Amniotic epithelial cell (primary cell): ENCODE measurements around the gene KRT3.
"Not testable (repeated sequence)": the region's sequence is repeated elsewhere in the genome, so short reads cannot be mapped to it uniquely, and the experiment has no call there.

Source experiments
- DNase-seq: peaks from one replicate; pipeline ENCODE4 v3.0.0-alpha.2; 2010; ENCODE audit warnings: low read depth

The KRT3 gene

DNA sequence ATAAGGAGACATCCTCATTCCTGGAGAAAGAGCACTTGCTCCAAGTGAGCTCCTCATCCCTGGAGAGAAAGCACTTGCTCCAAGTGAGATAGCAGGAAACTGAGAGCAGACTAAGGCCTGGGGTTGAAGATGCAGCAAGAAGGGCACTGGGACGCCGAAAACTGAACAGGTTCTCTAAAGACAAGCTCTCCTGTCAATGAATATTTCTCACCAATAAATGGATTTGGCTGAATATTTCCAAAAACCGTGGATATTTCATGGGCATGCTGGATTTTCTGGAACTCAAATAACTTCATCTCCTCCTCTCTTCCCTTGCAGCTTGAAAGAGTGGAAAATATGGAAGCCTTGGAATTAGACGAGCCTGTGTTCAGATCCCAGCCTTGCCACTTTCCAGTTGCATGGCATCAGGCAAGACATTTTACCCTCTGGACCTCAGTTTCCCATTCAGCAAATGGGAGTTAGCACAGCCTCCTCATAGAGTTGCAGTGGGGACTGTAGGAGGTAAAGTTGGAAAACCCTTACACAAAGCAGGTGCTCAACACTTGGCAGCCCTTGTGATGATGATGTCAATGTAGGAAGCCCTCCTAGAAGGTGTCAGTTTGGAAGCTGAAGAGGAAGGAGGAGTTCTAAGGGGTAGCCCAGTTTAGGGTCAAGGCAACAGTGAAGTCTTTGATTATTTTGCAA is 14.4 kb downstream of the KRT3 start:
- DNase-seq = no peak

DNA sequence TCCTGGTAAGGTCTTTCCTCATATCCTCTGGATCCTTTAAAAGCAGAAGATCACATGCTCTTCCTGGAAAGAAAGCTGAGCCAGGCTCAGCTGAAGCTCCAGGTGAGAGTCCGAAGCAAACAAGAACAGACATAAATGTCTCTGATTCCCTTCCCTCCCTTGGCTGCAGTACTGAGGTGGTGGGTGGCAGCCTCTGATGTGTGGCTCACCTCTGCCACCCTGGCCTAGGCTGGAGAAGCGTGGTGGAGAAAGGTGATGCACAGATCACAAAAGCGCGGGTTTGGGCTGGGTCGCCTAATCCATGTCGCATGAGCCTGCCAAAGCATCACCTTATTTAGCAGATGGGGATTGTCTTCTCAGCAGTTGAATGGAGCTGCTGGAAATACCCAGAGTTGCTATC is 16.0 kb downstream of the KRT3 start:
- no peak for DNase-seq

DNA sequence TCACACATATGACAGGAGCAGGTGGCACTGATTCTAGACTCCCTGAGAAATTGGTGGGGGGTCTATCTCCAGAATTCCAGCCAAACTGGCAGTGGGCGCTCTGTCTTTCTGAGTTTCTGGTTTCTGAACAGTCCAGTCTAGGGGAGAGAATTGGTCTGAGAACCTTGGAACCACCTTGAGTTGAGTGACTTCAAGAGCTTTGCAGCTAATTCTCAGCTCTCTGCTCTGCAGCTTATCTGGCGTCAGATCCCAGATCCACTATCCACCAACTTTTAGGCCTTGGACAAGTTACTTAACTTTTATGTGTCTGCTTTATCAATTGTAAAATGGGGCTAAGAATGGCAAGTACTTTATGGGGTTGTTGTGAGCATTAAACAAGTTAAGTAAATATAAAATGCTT is 17.1 kb downstream of the KRT3 start:
- DNase-seq = no peak

DNA sequence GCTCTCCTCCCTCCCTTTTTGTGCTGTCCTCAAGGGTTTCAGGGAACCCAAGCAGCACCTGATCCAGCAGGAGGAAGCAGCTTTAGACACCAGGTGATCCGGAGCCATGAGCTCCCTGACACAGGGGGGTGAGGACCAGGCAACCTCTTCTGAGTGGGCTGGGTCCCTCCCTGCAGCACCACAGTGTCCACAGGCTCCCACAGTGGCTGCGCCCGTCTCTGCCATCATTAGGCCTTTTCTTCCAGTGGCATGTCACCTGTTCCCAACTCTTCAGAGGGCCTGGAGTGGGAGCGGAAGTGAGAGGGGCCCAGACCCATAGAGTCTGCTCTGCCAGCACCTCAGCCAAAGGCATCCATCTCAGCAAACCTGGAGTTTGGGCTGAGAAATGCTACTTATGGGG is 18.4 kb downstream of the KRT3 start:
- DNase-seq = no peak

DNA sequence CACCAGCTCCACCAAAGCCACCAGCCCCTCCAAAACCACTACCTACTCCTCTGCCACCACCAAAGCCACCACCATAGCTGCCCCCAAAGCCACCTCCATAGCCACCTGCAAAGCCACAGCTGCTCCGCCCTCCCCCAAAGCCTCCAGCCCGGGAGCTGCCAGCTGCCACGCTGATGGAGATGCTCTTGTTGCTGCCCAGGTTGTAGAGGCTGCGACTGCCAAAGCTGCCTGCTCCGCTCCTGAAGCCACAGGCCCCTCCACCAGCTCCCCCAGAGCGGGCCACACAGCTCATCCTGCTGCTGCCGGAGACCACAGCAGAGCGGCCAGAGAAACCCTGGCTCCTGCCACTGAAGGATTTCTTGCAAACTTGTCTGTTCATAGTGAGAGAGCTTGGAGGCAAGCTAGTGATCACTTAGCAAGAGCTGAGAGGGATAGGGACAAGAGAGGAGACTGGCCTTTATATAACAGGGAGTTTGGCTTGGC is 19.0 kb downstream of the KRT3 start, which contains the start of gene KRT76:
Gene KRT76, minus strand, starts transcription at position 433 of the 483 bp plus-strand sequence. Its CDS starts 54 bp downstream, at position 379.
- DNase-seq = no peak

DNA sequence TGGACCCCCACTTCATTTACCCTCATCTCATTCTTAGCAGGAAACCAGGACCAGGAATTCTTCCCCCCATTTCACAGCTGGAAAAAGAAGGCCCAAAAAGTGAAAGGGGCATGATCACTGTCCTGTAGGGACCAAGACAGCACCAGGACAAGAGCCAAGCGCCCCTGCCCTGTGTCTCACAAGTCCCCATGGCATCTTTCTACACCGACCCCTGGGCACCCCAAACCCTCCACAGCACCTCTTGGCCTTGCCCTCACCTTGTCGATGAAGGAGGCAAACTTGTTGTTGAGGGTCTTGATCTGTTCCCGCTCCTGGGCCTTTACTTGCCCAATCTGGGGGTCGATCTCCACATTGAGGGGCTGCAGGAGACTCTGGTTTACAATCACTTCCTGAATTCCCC is 19.5 kb downstream of the KRT3 start:
- no peak for DNase-seq

DNA sequence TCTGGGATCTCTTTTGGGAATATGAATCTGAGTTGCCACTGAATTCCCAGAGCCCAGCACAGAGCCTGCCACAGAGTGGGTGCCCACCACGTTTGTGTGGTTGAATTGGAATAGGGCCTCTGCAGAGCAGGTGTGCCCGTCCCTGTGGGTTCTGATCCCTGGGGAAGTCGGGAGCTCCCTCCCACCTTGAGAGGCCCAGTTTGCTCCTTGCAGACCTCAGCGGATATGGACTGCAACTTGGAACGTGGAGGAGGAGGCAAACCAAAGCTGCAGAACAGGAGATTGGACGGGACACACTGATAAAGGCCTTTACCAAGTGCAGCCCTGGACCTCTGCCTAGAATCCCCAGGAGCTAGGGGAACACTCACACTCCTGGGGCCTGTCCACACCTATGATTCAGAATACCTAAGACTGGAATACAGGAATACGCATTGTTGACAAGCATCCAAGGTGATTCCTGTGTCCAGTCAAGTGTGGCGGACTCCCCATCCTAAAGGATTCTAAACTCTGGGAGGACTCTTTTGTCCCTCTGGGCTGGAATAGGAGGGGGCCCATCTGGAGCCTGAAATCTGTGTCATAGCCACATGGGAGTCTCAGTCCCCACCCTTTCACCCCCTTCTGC is 21.2 kb downstream of the KRT3 start:
- no peak for DNase-seq

DNA sequence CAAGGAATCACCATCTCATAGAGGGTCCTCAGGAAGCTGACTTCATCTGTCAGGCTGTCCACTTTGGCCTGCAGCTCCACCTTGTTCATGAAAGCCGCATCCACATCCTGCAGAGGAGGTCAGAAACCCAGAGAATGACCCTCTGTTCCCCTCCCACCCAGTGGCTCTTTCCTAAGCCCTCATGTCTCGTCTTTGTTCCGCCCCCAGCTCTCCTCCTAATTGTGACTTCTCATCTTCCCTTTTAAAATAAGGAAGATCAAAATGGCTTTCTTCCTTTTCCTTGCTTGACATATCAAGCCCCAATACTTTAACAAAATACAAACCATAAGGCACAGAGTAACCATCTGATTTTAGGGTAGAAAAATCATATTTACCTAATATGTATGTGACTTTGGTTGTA is 23.1 kb downstream of the KRT3 start:
- no peak for DNase-seq

DNA sequence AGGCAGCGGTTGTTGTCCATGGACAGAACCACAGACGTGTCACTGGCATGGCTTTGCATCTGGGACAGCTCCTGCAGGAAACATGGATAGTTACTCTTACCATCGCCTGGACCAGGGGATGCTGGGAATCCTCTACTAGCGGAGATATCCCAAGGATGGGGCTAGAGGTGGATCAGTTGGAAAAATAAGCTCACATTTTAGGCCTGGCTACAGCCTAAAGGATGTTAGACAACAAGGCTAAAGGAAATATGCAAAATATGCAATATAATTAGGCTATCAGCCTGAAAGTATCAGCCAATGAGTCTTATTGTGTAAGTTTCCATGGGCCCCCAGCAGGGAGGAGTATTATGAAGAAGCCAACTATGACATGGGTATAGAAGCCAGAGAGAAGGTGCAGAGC is 23.7 kb downstream of the KRT3 start:
- DNase-seq = no peak

DNA sequence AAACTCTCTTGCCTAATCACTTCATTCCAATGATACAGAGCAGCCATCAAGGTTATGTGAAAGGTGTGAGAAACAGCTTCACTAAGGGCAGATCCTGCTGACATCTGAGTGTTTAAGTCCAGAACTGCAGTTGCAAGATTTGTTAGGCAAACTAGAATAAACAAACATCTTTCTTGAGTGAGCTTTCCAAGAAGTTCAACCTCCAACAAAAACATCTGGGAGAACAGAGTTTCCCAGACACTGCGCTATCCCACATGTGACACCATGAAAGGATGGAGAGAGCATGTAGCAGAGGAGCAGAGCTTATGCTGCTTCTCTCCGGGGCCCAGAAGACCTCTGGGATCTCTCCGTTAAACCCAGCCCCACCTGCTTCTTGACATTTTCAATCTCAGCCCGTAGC is 24.4 kb downstream of the KRT3 start:
- DNase-seq = no peak

DNA sequence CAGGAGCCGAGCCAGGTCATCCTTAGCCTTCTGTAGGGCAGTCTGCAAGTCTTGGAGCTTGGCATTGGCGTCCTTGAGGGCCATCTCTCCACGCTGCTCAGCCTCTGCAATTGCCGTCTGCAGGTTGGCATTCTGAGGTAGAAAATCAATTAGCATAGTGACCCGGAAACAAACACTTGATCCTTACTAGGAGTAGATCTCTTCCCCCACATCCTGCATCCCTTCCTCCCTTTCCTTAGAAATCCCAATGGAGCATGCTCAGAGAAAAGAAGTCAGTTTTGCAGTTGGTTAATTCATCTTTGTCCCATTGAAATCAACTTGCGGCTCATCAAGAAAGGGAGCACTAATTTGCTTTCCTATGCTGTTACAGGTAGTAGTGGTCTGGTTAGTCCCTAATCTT is 24.8 kb downstream of the KRT3 start:
- DNase-seq = no peak

DNA sequence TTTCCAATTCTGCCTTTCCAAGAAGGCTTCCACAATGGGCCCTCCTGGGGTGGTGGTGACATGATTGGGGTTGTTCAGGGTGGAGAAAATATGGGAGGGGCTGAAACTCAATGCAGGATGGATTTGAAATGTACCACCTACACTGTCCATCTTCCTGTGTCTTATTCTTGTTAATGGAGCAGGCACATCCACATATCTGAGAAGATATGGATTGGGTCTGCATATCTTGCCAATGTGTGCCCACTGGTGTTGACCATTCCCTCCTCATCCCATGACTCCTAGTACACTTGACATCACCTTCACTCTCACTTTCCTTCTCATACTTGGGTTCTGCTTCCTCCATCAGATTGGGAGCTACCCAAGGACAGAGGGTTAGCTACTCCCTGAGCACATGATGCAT is 26.0 kb downstream of the KRT3 start:
- no peak for DNase-seq

DNA sequence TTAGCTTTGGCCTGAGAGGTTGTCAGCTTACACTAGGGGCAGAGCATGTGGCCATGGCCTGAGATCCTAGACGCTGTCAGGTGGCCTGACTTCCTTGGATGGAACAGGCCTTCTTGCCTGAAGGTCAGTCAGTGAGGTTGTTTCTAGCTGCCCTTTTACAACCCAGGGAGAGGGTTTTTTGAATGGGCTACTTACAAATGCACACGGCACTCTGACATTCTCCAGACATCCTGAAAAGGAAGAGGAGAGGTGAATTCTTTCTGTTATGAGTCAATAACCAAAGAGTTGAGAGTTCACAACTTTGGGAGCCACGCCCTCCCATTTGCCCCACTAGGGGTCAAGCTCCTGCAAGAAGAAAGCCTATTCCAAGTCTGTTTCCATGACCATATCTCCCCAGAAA is 26.6 kb downstream of the KRT3 start:
- DNase-seq = no peak

DNA sequence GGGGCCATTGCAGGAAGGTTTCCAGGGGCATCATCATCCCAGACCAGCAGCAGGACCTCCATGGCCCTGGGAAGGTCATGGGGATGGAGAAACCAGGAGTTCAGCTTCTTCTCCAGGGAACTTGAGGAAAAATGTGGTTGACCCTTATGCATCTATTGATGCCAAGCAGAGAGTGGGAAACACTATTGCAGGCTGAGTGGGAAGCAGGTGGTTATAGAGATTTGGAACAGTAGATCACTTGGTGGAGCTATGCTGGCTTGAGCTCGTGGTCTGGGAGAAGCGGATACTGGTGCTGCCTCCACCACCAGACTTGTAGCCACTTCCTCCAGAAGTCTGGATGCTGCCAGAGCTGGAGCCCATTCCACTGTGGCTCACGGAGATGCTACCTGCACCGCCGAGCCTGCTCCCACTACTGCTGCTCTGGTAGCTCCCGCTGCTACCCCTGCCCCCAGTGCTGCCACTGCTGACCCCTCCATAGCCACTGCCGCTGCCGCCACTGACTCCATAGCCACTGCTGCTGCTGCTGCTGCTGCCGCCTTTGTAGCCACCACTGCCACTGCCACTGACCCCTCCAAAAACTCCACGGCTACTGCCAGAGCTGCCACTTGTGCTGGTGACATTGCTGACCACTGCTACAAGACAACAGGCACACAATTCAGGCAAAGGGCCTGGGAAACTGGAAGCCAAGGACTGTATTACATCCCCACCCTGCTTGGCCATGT is 27.3 kb downstream of the KRT3 start:
- no peak for DNase-seq

DNA sequence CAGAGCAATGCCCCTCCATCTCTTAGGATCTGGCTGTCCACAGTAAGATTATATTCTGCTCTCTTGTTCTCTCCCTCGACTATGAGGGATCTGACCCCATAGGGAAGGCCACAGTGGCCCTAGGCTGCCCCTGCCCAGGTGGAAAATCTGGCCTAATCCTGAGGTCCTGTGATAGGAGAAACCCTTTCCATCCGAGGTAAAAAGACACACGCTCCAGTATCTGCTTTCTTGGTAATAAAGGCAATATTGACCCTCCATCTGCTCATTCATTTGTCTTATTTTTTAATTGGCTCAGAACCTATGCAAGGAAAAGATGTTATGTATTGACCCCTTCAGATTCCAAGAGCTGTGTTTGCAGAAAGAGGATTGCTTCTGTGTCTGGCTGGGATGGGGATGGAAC is 28.5 kb downstream of the KRT3 start:
- no peak for DNase-seq

DNA sequence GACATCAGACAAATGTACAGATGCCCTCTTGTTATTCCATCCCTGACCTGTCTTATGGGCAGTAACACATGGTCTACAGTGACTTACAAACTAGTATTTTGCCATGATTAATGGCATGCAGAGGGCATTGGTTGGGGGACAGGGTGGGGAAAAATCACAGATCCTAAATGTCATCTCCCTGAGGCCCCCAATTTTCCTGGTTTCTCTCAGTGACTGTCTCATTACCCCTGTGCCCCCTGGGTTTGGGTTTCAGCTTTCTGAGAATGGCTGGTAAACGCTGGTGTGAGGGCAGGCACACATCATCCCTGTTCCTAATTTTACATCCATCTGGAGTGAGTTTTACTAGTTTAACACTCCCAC is 28.9 kb downstream of the KRT3 start:
- no peak for DNase-seq

DNA sequence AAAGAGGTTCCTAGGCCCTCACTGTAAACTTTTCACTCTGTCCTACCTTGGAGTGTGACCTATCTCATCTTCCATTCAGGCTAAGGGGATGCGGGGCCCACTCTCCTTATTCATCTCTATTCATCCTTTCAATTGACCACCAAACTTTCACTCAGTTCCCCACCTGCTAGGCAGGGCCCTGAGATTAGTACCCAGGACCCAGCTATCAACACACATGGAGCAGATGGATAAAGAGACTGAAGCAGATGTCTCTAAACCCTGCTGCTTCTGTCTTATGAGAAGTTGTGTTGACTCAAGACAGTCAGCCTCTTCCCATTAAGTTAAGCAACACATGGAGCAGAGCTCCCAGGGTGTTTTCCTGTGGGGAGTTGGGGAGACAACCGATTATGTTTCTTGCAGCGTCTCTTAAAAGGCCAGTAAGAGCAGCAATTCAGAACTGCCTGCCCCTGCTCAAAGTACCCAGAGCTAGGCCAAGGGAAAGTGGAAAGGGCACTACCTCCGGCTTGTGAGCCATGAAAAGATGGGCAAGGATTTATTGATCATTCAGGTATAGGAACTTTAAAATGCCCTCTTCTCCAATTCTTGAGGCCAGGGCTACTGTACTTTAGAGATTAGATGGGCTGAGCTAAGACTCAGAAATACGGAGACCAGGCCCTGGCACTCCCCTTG is 29.4 kb downstream of the KRT3 start:
- DNase-seq = no peak

DNA sequence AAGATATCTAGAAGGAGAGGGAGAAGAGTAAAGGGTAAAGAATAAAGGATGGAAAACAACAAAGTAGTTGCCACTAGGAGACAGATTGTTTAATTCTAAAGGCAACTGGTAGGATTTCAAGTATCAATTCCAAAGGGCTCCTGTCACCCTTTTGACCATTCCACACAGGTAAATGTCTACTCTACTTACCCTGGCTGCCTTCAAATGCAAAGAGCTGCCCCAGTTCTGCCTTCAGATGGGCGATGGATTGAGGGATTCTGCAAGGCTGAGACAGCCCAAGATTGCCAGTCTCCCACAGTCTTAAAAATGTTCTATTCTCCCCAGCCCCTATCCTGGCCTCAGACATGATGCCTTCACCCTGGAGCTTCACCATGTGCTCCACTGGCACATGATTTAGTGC is 30.2 kb downstream of the KRT3 start:
- no peak for DNase-seq

DNA sequence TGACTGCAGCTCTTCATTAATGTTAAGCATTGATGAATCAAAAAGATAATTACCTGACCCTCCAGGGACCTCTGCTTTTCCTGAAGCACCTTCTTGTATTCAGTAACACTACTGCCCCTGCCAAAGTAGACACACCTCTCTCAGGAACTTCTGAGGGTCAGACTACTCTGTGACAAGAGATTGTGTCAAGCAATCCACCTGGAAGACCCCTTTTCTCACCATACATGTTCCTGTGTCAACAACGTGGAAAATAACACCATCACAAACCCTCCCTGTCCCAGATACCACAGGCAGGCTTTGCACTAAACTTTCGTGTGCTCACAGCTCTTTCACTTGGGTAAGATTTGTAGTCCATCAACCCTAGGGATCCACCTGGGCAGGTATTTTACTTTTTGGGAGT is 31.9 kb downstream of the KRT3 start:
- DNase-seq = no peak

DNA sequence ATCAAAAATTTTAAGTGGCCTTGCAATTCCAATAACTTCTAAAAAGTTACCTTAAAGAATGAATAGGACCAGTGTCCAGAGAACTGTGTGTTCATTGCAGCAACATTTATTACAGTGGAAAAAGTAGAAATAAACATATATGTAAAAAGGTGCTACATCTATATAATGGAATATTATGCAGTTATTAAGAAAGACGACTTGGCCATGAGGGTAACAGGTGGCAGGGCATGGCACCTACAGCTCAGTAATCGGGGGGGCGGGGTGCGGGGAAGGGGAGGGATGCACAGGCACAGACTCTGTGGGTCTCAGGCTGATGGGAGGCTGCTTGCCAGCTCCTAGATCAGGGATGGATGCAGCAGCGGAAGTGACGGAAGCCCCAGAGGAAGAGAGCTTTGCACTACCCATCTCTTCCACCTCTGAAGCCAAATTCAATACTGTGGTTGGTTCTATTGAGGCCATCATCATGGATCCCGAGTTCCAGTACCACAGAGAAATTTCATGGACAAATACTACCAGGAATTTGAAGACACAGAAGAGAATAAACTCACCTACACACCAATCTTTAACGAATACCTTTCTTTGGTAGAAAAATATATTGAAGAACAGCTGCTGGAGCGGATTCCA is 32.8 kb downstream of the KRT3 start:
- DNase-seq = no peak

DNA sequence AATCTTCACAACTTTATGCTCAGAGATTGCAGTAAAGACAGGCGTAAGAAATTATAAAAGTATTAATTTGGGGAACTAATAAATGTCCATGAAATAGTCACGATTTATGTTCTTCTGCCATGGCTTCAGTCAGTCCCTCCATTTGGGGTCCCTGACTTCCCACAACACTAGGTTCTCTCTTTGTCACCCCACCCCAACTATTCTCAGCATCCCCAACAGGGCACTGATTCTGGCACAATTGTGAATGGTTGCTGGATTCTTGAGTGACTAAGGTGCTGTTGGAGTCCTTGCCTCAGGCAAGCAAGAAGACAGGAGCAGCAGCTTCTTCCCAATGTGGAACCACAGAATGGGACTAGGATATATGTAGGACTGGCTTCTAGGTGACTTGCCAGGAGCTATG is 34.1 kb downstream of the KRT3 start:
- no peak for DNase-seq

DNA sequence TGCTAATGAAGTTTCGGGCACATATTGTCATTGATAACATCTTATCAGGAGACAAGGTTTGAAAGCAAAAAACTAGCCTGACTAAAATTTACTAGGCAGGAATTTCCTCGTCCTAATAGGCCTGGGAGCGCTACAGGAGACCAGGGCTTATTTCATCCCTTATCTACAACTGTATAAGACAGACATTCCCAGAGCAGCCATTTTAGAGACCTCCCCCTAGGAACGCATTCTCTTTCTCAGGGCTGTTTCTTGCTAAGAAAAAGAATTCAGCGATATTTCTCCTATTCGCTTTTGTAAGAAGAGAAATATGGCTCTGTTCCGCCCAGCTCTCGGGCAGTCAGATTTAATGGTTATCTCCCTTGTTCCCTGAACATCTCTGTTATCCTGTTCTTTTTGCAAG is 34.7 kb downstream of the KRT3 start:
- not testable (repeated sequence) for DNase-seq
